Posterior vena cava (tissue), 2 donors: ENCODE measurements around the gene TMTC4. TPM values are rescaled to one million over a fixed set of nuclear protein-coding genes. Genes with fewer than 3 reads are reported as not detected.

Source experiments
- DNase-seq: peaks from one replicate; pipeline ENCODE4 v3.0.0-alpha.2; 2020; ENCODE audit warnings: low spot score
- intact Hi-C, 2 donors: fragments of 100-400 bp; cut with DNase I; formaldehyde crosslinking; loops; one replicate each; pipeline versions ENCODE4 v1.14.1 to v1.14.2; 2022 to 2023
- total RNA-seq, 2 donors: library from RNA; stranded (reverse); fragmentation: NEBNext Ultra II Directional; extraction: Animal tissue kit (Norgen Biotek cat#: 25700); gene quantifications; one replicate each; pipeline ENCODE4 v1.2.1, GENCODE V29; 2021
- donor health status: DM: yes; HTN: yes; CAD: no.
- donor health status: DM: yes; HTN: yes; CAD: no.

The TMTC4 gene
- total RNA-seq, 2 donors from 2014 or later, result 8.2 to 9.7 TPM

DNA sequence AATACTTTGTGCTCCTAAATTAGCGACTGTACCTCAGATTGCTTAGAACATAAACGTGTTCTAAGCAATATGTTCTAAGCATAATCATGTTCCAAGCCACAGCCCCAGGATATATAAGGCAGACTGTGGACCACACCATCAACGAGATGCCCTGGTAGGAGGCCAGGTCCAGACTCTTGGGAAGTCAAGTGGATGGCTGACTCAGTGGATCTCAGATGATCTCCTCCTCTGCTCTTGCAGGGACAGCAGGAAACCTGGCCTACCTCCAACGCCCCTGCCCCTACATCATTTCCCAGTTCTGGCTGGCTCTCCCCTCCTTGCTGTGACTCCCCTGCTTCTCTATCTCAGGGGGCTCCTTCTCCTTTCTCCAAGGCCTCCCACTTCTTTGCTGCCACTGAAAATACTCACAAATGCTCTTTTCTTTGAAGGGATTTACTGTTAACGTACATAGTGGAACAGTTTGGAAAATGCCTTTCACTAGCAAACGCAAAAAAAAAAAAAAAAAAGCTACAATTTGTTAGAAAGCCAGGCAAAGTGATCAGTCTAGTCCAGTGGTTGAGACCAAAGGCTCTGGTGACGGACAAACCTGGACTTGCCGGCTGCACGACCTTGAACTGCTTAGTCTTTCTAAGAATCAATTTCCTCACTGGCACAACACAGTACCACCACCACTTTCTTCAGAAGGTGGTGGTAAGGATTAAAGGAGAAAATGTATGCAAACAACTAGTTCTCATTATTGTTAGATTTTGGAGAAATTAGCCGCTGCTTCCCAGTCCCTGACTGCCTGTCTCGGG, 3.0 kb downstream of the TMTC4 start:
- intact Hi-C loops, result no loop called here
- DNase-seq, result no peak

DNA sequence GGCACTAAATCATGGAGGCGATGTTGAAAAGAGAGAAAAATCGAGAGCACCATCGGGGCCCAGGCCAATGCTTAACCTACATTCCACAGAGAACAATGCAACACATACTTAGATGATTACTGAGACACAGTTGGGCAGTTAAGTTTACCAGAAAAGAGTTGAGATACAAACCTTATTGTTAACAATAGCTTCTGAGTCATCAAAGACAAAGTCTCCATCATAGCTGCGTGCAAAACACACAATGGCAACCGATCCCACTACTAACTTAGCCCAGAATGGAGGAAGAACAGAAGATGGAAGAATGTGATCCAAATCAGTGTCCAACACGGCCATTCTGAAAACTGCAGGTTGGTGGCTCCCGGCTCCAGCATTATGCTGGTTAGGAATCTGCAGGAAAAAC, 6.2 kb downstream of the TMTC4 start:
- intact Hi-C loops, result no loop called here
- no peak for DNase-seq

DNA sequence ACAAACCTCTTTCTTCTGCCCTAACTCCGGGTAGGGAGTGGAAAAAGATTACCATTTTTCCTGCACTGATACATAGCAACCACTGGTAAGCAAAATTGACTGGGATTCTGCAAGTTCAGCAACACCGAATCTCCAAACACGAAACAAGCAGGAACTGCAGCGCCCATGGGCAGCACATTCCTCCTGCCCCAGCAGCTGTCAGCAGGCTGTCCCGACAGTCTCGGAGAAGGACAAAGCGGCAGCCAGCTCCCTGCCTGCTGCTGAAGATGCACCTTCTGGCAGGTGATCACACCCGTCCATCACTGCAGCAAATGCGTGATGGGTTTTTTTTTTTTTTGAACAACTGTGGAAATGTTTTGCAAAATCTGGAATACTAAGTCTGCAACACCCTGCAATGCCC, 6.7 kb downstream of the TMTC4 start:
- intact Hi-C loops, result no loop called here
- no peak for DNase-seq

DNA sequence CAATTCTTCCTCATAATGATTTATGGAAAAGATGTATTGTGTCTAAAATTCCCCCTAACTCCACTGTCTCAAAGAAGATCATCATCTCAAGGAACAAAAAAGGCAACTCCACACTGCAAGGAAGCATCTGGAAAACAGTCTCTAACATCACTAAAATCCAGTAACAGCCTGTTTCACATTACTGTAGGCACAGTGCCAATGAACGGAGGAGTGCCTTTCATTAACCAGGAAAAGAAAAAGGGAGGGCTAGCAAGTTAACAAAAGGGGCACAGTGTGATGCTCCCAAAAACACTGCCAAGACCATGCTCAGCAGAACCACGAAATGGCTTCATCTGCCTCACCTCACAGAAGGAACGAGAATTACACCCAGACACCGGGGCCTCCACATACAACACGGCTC, 8.5 kb downstream of the TMTC4 start:
- no peak for DNase-seq
- intact Hi-C loops, result no loop called here

DNA sequence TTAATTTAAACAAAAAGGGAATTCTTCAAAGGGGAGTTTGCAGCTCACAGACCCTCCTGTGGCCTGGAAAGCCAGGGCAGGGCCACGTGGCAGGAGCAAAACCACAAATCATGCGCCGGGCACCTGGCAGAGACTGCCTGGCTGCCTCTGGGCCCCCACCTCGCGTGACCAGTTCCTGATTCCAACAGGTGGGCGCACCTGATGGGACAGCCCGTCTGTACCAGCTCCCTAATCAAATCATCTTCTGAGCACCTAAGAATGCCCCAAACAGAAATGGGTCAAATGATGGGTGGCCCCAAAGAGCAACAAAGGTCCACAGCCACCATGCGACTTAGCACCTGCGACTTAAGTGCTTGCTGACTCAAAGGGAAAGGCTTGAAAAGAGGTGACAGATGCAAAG, 9.2 kb downstream of the TMTC4 start:
- intact Hi-C loops, result no loop called here
- no peak for DNase-seq

DNA sequence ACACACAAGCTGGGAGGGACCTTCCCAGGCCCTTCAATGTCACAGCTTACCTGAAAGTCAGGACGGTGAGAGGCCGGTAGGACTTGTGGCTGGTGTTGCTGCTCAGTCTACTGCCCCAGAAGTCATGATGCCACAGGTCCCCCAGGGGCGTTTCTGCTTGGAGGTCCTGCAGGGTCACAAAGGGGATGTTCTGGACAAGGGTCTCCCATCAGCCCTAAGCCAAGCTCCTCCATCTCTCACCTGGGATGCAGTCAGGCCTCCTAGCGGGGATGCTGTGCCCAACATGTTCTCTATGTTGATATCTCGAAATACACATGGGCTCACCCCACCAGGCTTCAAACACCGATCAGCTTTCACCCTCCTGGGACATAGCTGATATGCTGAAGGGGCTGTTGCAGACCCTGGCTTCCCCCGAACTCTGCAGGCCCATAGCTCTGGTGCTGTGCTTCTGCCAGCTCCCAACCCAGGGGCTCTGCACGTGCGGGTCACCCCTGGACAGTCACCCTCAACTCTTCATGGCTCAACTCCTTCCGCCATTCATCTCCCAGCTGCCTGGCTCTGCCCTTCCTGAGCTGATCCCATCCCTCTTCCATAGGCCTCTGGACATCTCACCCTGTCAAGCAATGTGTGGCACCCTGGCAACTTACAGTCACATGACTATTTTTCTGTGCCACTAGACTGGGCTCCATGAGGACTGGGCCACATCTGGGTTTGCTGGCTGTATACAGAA, 10.3 kb downstream of the TMTC4 start:
- intact Hi-C loops, result no loop called here
- no peak for DNase-seq

DNA sequence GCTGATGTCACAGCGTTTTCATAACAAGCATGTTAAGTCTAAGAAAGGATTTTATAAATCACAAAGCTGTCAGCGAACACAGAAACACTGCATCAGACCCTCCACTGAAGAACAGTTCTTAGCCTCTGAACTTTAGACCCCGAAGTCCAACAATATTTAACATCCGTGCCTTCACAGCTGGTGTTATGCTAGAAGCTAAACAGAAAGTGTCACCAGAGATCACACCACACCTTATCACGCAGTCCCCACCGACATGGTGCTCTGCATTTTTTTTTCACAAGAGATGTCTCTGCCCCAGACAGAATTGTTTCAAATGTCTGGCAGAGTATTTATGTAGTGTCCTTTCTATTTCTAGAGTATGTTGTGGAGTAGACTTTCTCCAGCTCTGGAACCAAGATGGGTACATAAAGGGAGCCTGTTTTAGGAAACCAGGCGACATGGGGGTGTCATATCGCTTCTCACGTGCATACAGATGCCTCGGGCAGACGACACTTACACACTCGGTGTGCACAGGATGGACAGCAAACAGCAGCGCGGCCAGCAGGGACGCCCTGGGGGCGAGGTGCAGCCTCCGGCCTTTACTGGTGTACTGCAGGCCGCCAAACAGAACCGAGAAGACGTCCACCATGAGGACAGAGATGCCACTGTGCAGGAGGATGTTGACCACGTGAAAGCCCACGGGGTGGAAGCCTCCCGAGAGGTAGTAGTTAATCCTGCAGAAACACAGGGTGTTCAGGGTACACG, 12.0 kb downstream of the TMTC4 start:
- no peak for DNase-seq
- intact Hi-C loops, result no loop called here

DNA sequence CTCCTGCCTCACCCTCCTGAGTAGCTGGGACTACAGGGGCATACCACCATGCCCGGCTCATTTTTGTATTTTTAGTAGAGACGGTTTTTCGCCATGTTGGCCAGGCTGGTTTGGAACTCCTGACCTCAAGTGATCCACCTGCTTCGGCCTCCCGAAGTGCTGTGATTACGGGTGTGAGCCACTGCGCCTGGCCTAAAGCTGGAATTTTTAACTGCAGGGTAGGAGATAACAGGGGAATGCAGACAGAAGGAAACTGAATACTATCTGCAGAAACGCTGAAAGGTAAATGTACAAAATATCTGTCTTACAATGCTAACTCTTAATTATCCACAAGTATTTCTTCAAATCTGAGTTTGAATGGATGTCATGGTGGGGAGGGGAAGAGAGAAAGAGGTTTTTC, 13.8 kb downstream of the TMTC4 start:
- intact Hi-C loops, result no loop called here
- no peak for DNase-seq

DNA sequence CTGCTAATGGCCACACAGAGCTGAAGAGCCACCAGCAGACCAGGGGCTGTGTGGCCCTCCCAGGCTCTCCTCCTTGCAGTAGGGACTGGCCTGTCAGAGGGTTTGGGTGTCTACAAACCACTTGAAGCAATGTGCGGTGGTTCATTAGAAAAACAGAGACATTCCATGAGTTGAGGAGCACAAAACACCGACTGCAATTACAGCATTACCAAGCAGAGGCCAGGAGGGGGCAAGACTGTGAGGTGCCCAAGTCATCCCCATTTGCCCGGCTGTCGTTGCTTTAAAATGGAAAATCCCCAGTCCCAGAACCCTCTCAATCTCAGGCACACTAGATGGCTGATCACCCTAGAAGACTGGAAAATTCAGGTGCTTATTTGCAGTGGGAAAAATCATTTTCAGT, 15.0 kb downstream of the TMTC4 start:
- intact Hi-C loops, result no loop called here
- no peak for DNase-seq

DNA sequence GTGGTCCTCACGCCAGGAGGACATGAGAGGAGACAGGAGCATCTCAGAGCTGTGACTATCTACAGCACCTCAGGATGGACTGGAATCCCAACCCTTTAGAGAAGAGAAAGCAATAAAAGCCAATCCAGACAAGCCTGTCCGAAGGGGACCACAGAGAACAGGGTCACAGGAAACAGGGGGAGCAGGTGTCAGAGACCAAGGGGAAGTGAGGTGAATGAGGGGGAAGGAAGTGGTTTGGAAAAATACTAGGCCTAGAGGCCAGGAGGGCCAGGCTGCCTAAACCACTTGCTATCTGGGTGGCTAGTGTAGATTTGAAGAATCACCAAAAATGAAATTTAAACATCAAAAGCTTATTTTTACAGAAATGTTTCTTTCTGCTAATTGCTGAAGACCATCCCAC, 16.2 kb downstream of the TMTC4 start:
- intact Hi-C loops, result no loop called here
- DNase-seq, result no peak

DNA sequence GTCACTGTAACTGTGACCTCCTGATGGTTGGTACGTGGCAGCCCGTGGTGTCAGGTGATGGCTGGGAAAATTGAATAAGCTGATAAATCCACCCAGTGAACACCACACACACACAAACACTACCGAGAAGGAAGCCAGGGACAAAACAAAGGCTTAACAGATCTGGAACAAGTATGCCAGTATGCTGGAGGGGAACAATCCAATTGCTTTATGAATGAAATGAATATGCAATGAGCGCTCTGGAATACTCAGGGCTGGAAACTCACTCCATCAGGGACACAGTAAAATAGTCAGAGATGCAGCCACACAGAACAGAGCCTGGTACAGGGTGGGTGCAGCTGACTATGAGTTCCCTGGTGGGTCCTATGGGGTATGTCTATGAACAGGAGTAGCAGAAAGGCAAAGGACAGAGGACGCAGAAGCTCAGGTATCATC, 16.7 kb downstream of the TMTC4 start:
- DNase-seq, result no peak
- intact Hi-C loops, result no loop called here

DNA sequence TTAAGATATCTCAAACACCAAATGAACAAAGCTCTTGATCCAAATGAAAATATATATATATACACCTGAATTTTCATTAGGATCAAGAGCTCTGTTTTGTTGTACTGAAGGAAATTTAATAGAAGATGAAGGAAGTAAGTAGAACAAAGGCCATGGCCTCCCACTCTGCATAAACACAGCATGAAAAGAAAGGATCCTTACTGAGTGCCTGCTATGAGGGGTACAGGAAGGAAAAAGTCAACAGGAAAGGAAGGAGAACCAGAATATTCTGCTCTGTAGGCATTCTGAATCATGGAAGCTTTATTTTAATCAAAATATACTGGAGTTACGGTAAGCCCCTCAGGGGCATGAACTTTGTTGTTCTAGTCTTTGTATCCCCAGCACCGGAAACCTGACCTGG, 22.1 kb downstream of the TMTC4 start:
- intact Hi-C loops, result no loop called here
- DNase-seq, result no peak

DNA sequence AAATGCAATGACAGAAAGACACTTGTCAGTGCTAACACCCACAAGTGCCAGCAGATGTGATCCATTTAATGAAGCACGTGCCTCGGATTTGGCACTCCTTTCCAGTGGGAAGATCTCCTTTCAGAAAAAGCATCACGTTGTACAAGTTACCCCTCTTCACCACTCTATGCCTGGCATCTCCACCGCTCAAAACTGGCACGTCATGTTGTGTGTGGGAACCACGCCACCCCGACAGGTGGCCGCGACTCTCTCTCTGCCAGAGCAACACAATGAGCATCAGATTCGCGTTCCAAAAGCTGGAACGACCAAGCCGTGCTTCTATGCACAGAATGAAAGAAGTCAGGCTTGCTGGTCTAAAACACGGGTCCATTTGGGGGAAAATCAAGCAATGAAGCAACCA, 24.3 kb downstream of the TMTC4 start:
- intact Hi-C loops, result no loop called here
- no peak for DNase-seq

DNA sequence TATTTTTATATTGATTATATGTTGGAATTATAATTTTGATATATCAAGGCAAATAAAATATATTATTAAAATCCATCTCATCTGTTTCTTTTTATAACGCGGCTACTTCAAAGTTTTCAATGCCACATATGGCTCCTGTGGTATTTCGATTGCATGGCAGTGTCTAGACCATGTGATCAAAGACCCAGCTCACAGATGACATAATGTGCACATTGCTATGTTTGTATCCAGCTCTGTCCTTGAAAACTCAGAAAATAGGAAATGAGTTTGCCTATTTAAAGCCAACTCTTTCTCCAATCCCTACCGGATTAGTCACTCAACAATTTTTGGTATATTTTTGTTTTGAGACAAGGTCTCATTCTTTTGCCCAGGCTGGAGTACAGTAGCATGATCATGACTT, 26.2 kb downstream of the TMTC4 start:
- intact Hi-C loops, result no loop called here

DNA sequence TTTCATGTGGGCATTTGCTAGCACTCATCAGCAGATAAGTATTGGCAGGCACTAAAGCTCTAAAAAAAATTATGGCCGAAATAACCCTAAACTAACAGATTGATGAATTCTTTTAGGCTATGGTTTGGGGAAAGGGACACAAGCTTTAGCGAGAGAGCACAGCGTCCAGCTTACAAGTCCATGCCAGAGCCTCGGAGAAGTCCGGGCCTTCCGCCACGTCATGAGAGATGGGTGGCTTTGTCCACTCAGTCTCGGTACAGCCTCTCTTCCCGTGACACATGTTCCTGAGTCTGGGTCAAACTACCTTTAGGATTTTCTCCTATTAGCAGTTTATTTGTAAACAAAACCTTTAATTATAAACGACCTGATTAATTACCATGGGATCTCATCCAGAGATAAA, 27.7 kb downstream of the TMTC4 start:
- DNase-seq, result no peak
- intact Hi-C loops, result no loop called here

More for the DNA sequence above, 26.2 kb downstream of the TMTC4 start:
- no peak for DNase-seq

DNA sequence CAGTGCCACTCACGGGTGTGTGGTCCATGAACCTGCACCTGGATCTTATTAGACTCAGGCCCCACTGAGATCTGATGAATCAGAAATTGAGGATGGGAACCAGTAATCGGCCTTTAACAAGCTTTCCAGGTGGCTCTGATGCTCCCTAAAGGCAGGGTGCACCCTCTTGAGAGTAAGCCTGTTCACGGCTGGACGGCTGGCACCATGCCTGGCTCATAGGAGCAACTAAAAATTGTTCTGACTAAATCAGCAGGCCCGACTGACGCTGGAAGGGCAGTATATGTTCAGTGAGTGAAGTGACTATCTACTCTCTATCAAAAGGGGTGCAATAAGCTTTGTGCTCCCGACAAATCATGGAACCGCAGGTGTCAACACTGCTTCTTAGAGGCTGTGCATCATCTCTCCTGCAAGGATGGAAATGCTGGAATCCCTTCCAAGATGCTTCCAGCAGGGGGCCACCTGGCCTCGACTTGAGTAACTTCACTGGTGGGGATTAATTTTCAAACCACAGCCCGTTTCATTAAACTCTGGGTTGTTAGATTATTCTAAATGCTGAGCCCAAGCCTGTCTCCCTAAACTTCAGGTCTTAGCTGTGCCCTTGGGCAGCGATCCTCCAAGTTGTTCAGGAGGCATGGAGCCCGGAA, 28.4 kb downstream of the TMTC4 start:
- intact Hi-C loops, result no loop called here
- no peak for DNase-seq

DNA sequence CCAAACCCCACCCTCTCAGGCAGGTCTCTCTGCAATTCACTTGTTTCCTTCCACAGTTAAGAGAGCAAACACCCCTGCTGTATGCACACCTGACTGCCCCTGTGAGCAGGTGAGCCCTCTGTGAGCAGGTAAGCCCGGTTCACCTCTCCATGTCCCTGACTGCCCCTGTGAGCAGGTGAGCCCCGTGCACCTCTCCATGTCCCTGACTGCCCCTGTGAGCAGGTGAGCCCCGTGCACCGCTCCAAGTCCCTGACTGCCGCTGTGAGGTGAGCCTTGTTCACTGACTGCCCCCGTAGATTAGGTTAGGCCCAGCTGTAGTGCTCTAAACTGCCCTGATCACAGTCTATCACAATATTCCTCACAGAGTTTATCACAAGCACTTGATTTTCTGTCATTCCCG, 29.2 kb downstream of the TMTC4 start:
- intact Hi-C loops, result no loop called here
- no peak for DNase-seq

DNA sequence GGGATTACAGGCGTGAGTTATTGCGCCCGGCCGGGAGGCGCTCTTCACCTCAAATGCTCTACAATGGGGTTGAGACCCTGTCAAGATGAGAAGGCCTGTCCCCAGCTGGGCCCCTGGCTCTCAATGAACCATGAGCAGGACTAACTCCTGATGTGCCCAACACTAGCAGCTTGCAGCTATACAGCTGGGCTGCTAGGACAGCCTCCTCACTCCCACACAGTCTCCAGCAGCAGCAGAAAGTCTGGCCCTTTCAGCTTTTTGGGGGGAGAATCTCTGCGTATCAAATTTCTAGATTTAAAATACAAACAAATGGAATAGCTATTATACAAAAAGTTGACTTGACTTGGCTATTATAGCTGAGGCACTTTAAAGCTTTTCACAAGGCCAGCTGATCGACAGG, 30.2 kb downstream of the TMTC4 start:
- intact Hi-C loops, result no loop called here
- DNase-seq, result no peak

DNA sequence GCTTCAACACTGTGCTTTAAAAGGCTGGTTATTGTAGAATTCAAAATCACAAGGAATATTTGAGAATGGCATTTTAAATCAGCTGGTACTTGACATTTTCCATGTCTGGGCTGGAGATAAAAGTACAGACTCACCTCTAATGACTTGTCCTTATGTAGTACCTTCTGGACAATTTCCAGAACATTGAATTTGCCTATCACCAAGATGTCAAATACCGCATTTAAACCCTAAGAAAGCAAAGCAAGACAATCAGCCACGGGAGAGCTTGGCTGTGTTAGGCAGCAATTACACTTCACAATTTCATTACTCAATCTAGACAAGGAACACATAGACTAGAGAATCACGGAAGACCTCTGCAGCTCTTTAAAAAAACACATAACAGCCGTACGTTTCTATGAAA, 36.8 kb downstream of the TMTC4 start:
- intact Hi-C loops, result no loop called here

DNA sequence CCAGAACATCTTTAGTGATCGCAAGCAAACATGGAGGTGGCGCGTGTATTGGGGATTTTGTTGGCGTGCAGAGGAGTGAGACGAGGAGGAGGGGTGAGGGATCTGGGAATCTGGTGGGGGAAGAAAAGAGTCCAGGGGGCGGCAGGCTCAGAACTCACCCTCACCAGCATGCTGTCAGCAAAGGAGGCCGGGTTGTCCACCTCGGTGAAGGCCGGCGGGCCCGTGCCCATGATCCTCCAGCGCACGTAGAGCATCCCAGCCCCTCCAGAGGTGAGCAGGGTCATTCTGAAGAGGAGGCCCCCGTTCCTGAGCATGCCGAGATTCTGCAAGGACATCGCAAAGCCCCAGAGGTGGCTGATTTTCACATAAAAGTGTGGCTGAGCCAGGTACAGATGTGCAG, 37.2 kb downstream of the TMTC4 start:
- no peak for DNase-seq
- intact Hi-C loops, result no loop called here

More for the DNA sequence above, 36.8 kb downstream of the TMTC4 start:
- DNase-seq, result no peak
